Fibroblast of lung (primary cell): Measurements from ENCODE around the gene IPO11.

ENCODE experiments used
- EZH2 ChIP-seq: IDR thresholded peaks from 2 replicates; pipeline ENCODE4 v1.5.1; 2012; ENCODE audit warnings: low read length, control low read depth, mild to moderate bottlenecking; ENCODE audit errors: missing control alignments
- TF ChIP-seq, protein P1 (sequence below), 2 donors: IDR thresholded peaks in 1 of 2; conservative IDR thresholded peaks in 1 of 2; 1 replicate in 1 of 2; 2 replicates in 1 of 2; pipeline ENCODE4 v1.5.1; 2011 to 2012; ENCODE audit warnings: low read length in 2 of 2, control low read depth in 1 of 2, inconsistent platforms in 1 of 2, low read depth in 1 of 2, mild to moderate bottlenecking in 1 of 2

DNA sequence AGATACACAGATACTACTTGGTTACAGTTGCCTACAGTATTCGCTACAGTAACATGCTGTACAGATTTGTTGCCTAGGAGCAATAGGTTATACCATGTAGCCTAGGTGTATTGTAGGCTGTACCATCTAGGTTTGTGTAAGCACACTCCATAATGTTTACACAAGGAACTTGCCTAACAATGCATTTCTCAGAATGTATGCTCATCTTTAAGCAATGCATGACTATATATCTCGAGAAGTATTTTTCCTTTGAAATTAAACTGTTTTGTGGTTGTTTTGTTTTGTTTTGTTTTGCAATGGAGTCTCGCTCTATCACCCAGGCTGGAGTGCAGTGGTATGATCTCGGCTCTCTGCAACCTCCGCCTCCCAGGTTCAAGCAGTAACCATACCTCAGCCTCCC lies 191.4 kb downstream of the IPO11 start:
- TF ChIP-seq, protein P1, sequence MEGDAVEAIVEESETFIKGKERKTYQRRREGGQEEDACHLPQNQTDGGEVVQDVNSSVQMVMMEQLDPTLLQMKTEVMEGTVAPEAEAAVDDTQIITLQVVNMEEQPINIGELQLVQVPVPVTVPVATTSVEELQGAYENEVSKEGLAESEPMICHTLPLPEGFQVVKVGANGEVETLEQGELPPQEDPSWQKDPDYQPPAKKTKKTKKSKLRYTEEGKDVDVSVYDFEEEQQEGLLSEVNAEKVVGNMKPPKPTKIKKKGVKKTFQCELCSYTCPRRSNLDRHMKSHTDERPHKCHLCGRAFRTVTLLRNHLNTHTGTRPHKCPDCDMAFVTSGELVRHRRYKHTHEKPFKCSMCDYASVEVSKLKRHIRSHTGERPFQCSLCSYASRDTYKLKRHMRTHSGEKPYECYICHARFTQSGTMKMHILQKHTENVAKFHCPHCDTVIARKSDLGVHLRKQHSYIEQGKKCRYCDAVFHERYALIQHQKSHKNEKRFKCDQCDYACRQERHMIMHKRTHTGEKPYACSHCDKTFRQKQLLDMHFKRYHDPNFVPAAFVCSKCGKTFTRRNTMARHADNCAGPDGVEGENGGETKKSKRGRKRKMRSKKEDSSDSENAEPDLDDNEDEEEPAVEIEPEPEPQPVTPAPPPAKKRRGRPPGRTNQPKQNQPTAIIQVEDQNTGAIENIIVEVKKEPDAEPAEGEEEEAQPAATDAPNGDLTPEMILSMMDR (conservative IDR thresholded peaks at IDR 0.05 in 1 of 2, IDR thresholded peaks at IDR 0.05 in 1 of 2; ENCODE audit: low read depth in 1 of 2, low read length in 2 of 2), result no peak
- TF ChIP-seq EZH2, result no peak
